ENCODE results near the gene ACER2.

- TF ChIP-seq CTCF (optimal IDR thresholded peaks at IDR 0.05 in 1 of 3, IDR thresholded peaks at IDR 0.05 in 1 of 3, conservative IDR thresholded peaks at IDR 0.05 in 1 of 3; ENCODE audit: extremely low read depth in 1 of 3, insufficient read depth in 2 of 3, low read length in 3 of 3) (no peak), EZH2 (IDR thresholded peaks at IDR 0.05; ENCODE audit: low read length) (no peak)
Measured at GRCh38 chr9:19420877-19421276, 12.1 kb downstream of the ACER2 start.

Measured in keratinocyte (primary cell).